IMR-90 (cell line): ENCODE data around the gene ERLIN1. TPM values are rescaled to one million over a fixed set of nuclear protein-coding genes. Genes with fewer than 3 reads are reported as not detected.

ENCODE experiments used
- ATAC-seq: fragments of 200-7000 bp; cut with Tn5 transposase; 2 replicates; pipeline ENCODE4 v1.9.1; 2020; ENCODE audit warnings: low read depth, mild to moderate bottlenecking, moderate library complexity
- BruUV-seq: library from RNA; stranded (reverse); fragments of 400-500 nt; replicated peaks from 2 replicates; lab custom pipeline; 2021; lab: Mats Ljungman, UMichigan
- CTCF ChIA-PET: fragments of 300-600 bp; formaldehyde crosslinking; extraction: SDS; loops from one replicate; lab custom pipeline; 2021; ENCODE audit warnings: antibody characterized with exemption; lab: Yijun Ruan, JAX
- POLR2A ChIA-PET: fragments of 300-600 bp; sonication (Branson Sonifier 250); formaldehyde crosslinking; loops from one replicate; lab custom pipeline; 2022; ENCODE audit warnings: antibody characterized with exemption; ENCODE audit not compliant: unreplicated experiment; lab: Charles Lee
- DNase-seq: peaks from one replicate; pipeline ENCODE4 v3.0.0; 2013
- H2AFZ ChIP-seq: replicated peaks from 2 replicates; pipeline ENCODE3; 2013; ENCODE audit warnings: low read length, mild to moderate bottlenecking; ENCODE audit not compliant: poor library complexity
- H2AK5ac ChIP-seq: 2 replicates; pipeline ENCODE4 v1.6.1; 2013; ENCODE audit warnings: low read depth, low read length, inconsistent platforms
- H2AK9ac ChIP-seq: replicated peaks from 2 replicates; pipeline ENCODE3; 2013; ENCODE audit warnings: mild to moderate bottlenecking, low read depth, low read length, moderate library complexity; ENCODE audit not compliant: poor library complexity
- H2BK120ac ChIP-seq: 2 replicates; pipeline ENCODE4 v1.6.1; 2013; ENCODE audit warnings: low read depth, low read length, inconsistent platforms
- H2BK15ac ChIP-seq: 3 replicates; pipeline ENCODE4 v1.6.1; 2013; ENCODE audit warnings: low read depth, low read length, inconsistent platforms
- H2BK20ac ChIP-seq: 2 replicates; pipeline ENCODE4 v1.6.1; 2013; ENCODE audit warnings: low read depth, mild to moderate bottlenecking, inconsistent platforms, low read length, moderate library complexity
- H2BK5ac ChIP-seq: 2 replicates; pipeline ENCODE4 v1.6.1; 2013; ENCODE audit warnings: mild to moderate bottlenecking, low read depth, low read length, inconsistent platforms; ENCODE audit not compliant: poor library complexity, severe bottlenecking
- H3K14ac ChIP-seq: replicated peaks from 2 replicates; pipeline ENCODE4 v1.6.1; 2013; ENCODE audit warnings: low read depth, low read length, inconsistent platforms
- H3K18ac ChIP-seq: 2 replicates; pipeline ENCODE4 v1.6.1; 2013; ENCODE audit warnings: low read depth, low read length, control low read depth
- H3K23ac ChIP-seq: 2 replicates; pipeline ENCODE4 v1.6.1; 2013; ENCODE audit warnings: low read depth, low read length, inconsistent platforms
- H3K27ac ChIP-seq: 2 replicates; pipeline ENCODE4 v1.5.1; 2013; ENCODE audit warnings: mild to moderate bottlenecking, control low read depth, low read length; ENCODE audit not compliant: insufficient read depth
- H3K27me3 ChIP-seq: 2 replicates; pipeline ENCODE4 v1.6.1; 2013; ENCODE audit warnings: low read length; ENCODE audit not compliant: control insufficient read depth, insufficient read depth
- H3K36me3 ChIP-seq: 2 replicates; pipeline ENCODE4 v1.6.1; 2013; ENCODE audit warnings: low read length, mixed read lengths; ENCODE audit not compliant: control insufficient read depth, insufficient read depth
- H3K4ac ChIP-seq: 2 replicates; pipeline ENCODE4 v1.6.1; 2013; ENCODE audit warnings: low read depth, low read length, inconsistent platforms
- H3K4me1 ChIP-seq: 2 replicates; pipeline ENCODE4 v1.6.1; 2013; ENCODE audit warnings: low read length, mixed read lengths; ENCODE audit not compliant: control insufficient read depth, insufficient read depth
- H3K4me2 ChIP-seq: 2 replicates; pipeline ENCODE4 v1.6.1; 2013; ENCODE audit warnings: low read depth, mild to moderate bottlenecking, control low read depth, low read length, moderate library complexity
- H3K4me3 ChIP-seq: 2 replicates; pipeline ENCODE4 v1.5.1; 2013; ENCODE audit warnings: low read depth, mild to moderate bottlenecking, control low read depth, low read length, moderate library complexity; ENCODE audit not compliant: insufficient read depth
- H3K56ac ChIP-seq: 2 replicates; pipeline ENCODE4 v1.6.1; 2013; ENCODE audit warnings: low read length, inconsistent platforms; ENCODE audit not compliant: insufficient read depth; ENCODE audit errors: extremely low read depth
- H3K79me1 ChIP-seq, 2 experiments: 2 replicates each; pipeline ENCODE4 v1.6.1; 2013; ENCODE audit warnings: low read length in 2 of 2, inconsistent platforms in 1 of 2, low read depth in 1 of 2
- H3K9ac ChIP-seq: 2 replicates; pipeline ENCODE4 v1.6.1; 2013; ENCODE audit warnings: low read depth, low read length, control low read depth
- H3K9me1 ChIP-seq: 2 replicates; pipeline ENCODE4 v1.6.1; 2013; ENCODE audit warnings: low read length, inconsistent platforms; ENCODE audit not compliant: insufficient read depth
- H3K9me3 ChIP-seq: 2 replicates; pipeline ENCODE4 v1.6.1; 2013; ENCODE audit warnings: low read length; ENCODE audit not compliant: control insufficient read depth, insufficient read depth
- H4K20me1 ChIP-seq: 2 replicates; pipeline ENCODE4 v1.6.1; 2013; ENCODE audit warnings: low read length, inconsistent platforms; ENCODE audit not compliant: insufficient read depth
- H4K5ac ChIP-seq: 2 replicates; pipeline ENCODE4 v1.6.1; 2013; ENCODE audit warnings: mild to moderate bottlenecking, low read depth, low read length, control low read depth
- H4K8ac ChIP-seq, 2 experiments: 2 replicates each; pipeline ENCODE4 v1.6.1; 2013; ENCODE audit warnings: low read depth in 2 of 2, low read length in 2 of 2, control low read depth in 1 of 2, inconsistent platforms in 1 of 2
- H4K91ac ChIP-seq: 2 replicates; pipeline ENCODE4 v1.6.1; 2013; ENCODE audit warnings: low read depth, low read length, inconsistent platforms; ENCODE audit not compliant: insufficient read depth
- BHLHE40 ChIP-seq: fragments of 150-350 bp; IDR thresholded peaks from 2 replicates; pipeline ENCODE4 v1.6.1; 2016; ENCODE audit warnings: mild to moderate bottlenecking, low read depth, low read length
- CEBPB ChIP-seq: IDR thresholded peaks from 2 replicates; pipeline ENCODE4 v1.6.1; 2012; ENCODE audit warnings: low read depth, low read length, improper control_type of control experiment
- WGBS, 2 experiments: methylation state at CpG; one replicate each; pipeline versions ENCODE4 v1.1.5 to v1.1.7; 2013; ENCODE audit warnings: missing lambda C conversion rate in 2 of 2; ENCODE audit not compliant: insufficient read length in 1 of 2; ENCODE audit errors: extremely low coverage in 2 of 2; 5-methylcytosine and 5-hydroxymethylcytosine counted together
- dilution Hi-C: fragments of 300-500 bp; cut with HindIII; formaldehyde crosslinking; loops from one replicate; pipeline ENCODE4 v1.14.3; 2018; ENCODE audit warnings: low sequenced_read_pairs; ENCODE audit not compliant: unreplicated experiment
- in situ Hi-C: fragments of 300-500 bp; cut with MboI; formaldehyde crosslinking; loops from 3 replicates; pipeline ENCODE4 v1.14.3; 2019; ENCODE audit warnings: low sequenced_read_pairs, inconsistent platforms, mixed read lengths
- intact Hi-C: fragments of 100-400 bp; cut with micrococcal nuclease; formaldehyde crosslinking; loops from 2 replicates; pipeline ENCODE4 v1.10.0; 2022
- polyA plus RNA-seq, 3 experiments: library from polyadenylated mRNA; depleted of rRNA; stranded (reverse); fragments of >200 nt; gene quantifications; 2 replicates each; pipeline ENCODE4 v1.2.3, GENCODE V29; 2012; ENCODE audit warnings: low replicate concordance in 1 of 3
- total RNA-seq: library from RNA; depleted of rRNA; stranded (reverse); fragments of >200 nt; gene quantifications from 2 replicates; pipeline ENCODE4 v1.2.3, GENCODE V29; 2012

Gene ERLIN1
- total and polyA plus RNA-seq, 2 of the 4 experiments (the other 2 are of a cell fraction), result 31.5 to 33.9 TPM

DNA sequence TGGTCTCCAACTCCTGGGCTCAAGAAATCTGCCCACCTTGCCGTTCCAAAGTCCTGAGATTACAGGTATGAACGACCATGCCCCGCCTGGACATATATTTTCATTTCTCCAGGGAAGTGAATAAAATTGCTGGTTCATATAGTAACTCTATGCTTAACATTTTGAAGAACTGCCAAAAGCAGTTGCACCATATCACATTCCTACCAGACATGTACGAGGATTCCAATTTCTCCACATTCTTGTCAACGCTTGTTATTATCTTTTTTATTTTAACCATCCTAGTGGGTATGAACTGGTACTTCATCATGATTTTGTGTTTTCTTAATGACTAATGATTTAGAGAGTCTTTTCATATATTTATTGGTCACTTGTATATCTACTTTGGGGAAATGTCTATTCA lies 82.2 kb downstream of the ERLIN1 start:
- peaks cover 7% of the 10 kb centered on the region; the same call in 1 of the 2 replicates for H3K27me3 ChIP-seq
- H2AK5ac ChIP-seq, result no peak overlapping the region
- H3K79me1 ChIP-seq, result no peaks in the 10 kb centered on the region
- no peak overlapping the region for H3K9ac ChIP-seq
- DNase-seq, result peak; percentile 31
- no peak overlapping the region for H3K4ac ChIP-seq
- in situ Hi-C loops, result no loop called here
- intact Hi-C loops, result no loop called here
- H3K4me2 ChIP-seq, result no peak overlapping the region
- H3K36me3 ChIP-seq, result no peaks in the 10 kb centered on the region
- no CpG with 5 or more reads among the region's 5 CpGs for WGBS, 2 experiments
- no peak overlapping the region for H2BK20ac ChIP-seq
- H2BK15ac ChIP-seq, result no peak overlapping the region
- CTCF ChIA-PET, result no interaction called here
- H3K9me3 ChIP-seq, result no peaks in the 10 kb centered on the region
- H4K20me1 ChIP-seq, result no peaks in the 10 kb centered on the region
- no peak overlapping the region for H4K5ac ChIP-seq
- no peak for ATAC-seq
- H3K27ac ChIP-seq, result no peak overlapping the region
- H3K56ac ChIP-seq, result no peak overlapping the region
- H3K18ac ChIP-seq, result no peak overlapping the region
- H4K91ac ChIP-seq, result no peak overlapping the region
- H2AFZ ChIP-seq, result no peak overlapping the region
- TF ChIP-seq CEBPB (peak; percentile 53; the same call in 1 of the 2 replicates), BHLHE40 (no peak)
- no peaks in the 10 kb centered on the region for H3K4me1 ChIP-seq
- POLR2A ChIA-PET, result no interaction called here
- dilution Hi-C loops, result no loop called here
- no peak overlapping the region for H3K23ac ChIP-seq
- no TSS peak for BruUV-seq
- no peaks in the 10 kb centered on the region for H3K9me1 ChIP-seq
- no peak overlapping the region for H3K14ac ChIP-seq
- H2BK120ac ChIP-seq, result no peak overlapping the region
- H4K8ac ChIP-seq, result no peak overlapping the region
- H2AK9ac ChIP-seq, result no peak overlapping the region
- no peak overlapping the region for H2BK5ac ChIP-seq
- no peak overlapping the region for H3K4me3 ChIP-seq
